K562 (cell line): Measurements from ENCODE around the gene SOWAHA. TPM values are rescaled to one million over a fixed set of nuclear protein-coding genes. Genes with fewer than 3 reads are reported as not detected.

ENCODE experiments used
- AFF1 ChIP-seq, 2 experiments: fragments of 450-650 bp; IDR thresholded peaks; 2 replicates each; pipeline ENCODE4 v1.6.1; 2018; ENCODE audit warnings: mild to moderate bottlenecking in 2 of 2, low read depth in 1 of 2; ENCODE audit not compliant: partially characterized antibody in 2 of 2
- CGGBP1 ChIP-seq: fragments of 250-450 bp; sonication (Bioruptor Pico); IDR thresholded peaks from 2 replicates; pipeline ENCODE4 v1.9.0; 2021; ENCODE audit warnings: mild to moderate bottlenecking
- CTCF ChIP-seq, 3 experiments: IDR thresholded peaks in 2 of 3; conservative IDR thresholded peaks in 1 of 3; 2 replicates each; pipeline ENCODE4 v1.5.1; 2011 to 2012; ENCODE audit warnings: low read length in 3 of 3, mild to moderate bottlenecking in 3 of 3, control low read depth in 2 of 3, improper control_type of control experiment in 1 of 3, inconsistent platforms in 1 of 3, low read depth in 1 of 3, mixed read lengths in 1 of 3, moderate library complexity in 1 of 3; ENCODE audit not compliant: insufficient read depth in 2 of 3
- E2F3 ChIP-seq: fragments of 250-450 bp; sonication (Bioruptor Pico); IDR thresholded peaks from 2 replicates; pipeline ENCODE4 v1.4.0; 2020; ENCODE audit warnings: mild to moderate bottlenecking
- ELF1 ChIP-seq: fragments of 200-800 bp; sonication (Bioruptor generic); IDR thresholded peaks from 2 replicates; pipeline ENCODE4 v1.6.1; 2016; ENCODE audit warnings: missing genetic modification characterization, missing compliant biosample characterization
- JUN ChIP-seq, 2 experiments: sonication (generic) in 1 of 2; formaldehyde crosslinking in 1 of 2; IDR thresholded peaks; 2 replicates each; pipeline versions ENCODE4 v1.6.1 to v1.8.0; 2012 to 2022; ENCODE audit warnings: borderline replicate concordance in 2 of 2, mild to moderate bottlenecking in 2 of 2, improper control_type of control experiment in 1 of 2, low read depth in 1 of 2, low read length in 1 of 2, missing genetic modification reagents in 1 of 2
- MBD1 ChIP-seq: fragments of 250-450 bp; sonication (Bioruptor Pico); IDR thresholded peaks from 2 replicates; pipeline ENCODE4 v1.8.0; 2022; ENCODE audit warnings: inconsistent platforms
- POLR2B ChIP-seq: fragments of 450-650 bp; IDR thresholded peaks from 2 replicates; pipeline ENCODE4 v1.6.1; 2018; ENCODE audit warnings: low read depth; ENCODE audit not compliant: partially characterized antibody
- SIX5 ChIP-seq, 2 experiments: IDR thresholded peaks; 2 replicates each; pipeline ENCODE4 v1.6.1; 2011; ENCODE audit warnings: low read length in 2 of 2, borderline replicate concordance in 1 of 2, low read depth in 1 of 2, mild to moderate bottlenecking in 1 of 2, moderate library complexity in 1 of 2; ENCODE audit not compliant: insufficient read depth in 1 of 2
- TOE1 ChIP-seq, 2 experiments: fragments of 450-650 bp in 1 of 2; sonication (generic) in 1 of 2; formaldehyde crosslinking in 1 of 2; IDR thresholded peaks; 2 replicates each; pipeline versions ENCODE4 v1.7.1 to v1.8.0; 2016 to 2022; ENCODE audit warnings: borderline replicate concordance in 2 of 2, mild to moderate bottlenecking in 2 of 2, antibody characterized with exemption in 1 of 2, inconsistent platforms in 1 of 2, low read depth in 1 of 2, missing genetic modification reagents in 1 of 2, moderate library complexity in 1 of 2
- ZNF592 ChIP-seq: fragments of 450-650 bp; IDR thresholded peaks from 2 replicates; pipeline ENCODE4 v1.6.1; 2017; ENCODE audit warnings: antibody characterized with exemption, mild to moderate bottlenecking
- polyA plus RNA-seq, 8 experiments: library from polyadenylated mRNA; depleted of rRNA in 4 of 8; stranded (reverse) in 5 of 8; unstranded in 3 of 8; fragments of >200 nt; fragmentation: Nextera tagmentation in 2 of 8; fragmentation: Illumina TruSeq in 1 of 8; extraction: Ambion mirVana in 2 of 8; extraction: Trizol in 1 of 8; gene quantifications; 2 replicates each; pipeline versions ENCODE4 v1.2.1 to v1.2.3, GENCODE V29; 2011 to 2014; ENCODE audit warnings: inconsistent platforms in 1 of 8, missing spikeins in 1 of 8
- total RNA-seq, 7 experiments: library from RNA; depleted of rRNA in 6 of 7; stranded (reverse); fragments of >200 nt in 6 of 7; fragmentation: Illumina TruSeq in 2 of 7; extraction: Trizol in 2 of 7; gene quantifications; 2 replicates each; pipeline versions ENCODE4 v1.2.1 to v1.2.3, GENCODE V29; 2011 to 2021; ENCODE audit warnings: low replicate concordance in 1 of 7

The SOWAHA gene
- total and polyA plus RNA-seq, 9 of the 15 experiments (the other 6 are each of a cell fraction or from before 2014, with no cell fraction given) = not detected

- no peak for TF ChIP-seq CTCF (IDR thresholded peaks at IDR 0.05 in 2 of 3, conservative IDR thresholded peaks at IDR 0.05 in 1 of 3; ENCODE audit: insufficient read depth in 2 of 3, low read depth in 1 of 3, low read length in 3 of 3)
- no peak for TF ChIP-seq TOE1 (IDR thresholded peaks at IDR 0.05; ENCODE audit: borderline replicate concordance)
- no peak for TF ChIP-seq TOE1 (CRISPR knock-in tag; IDR thresholded peaks at IDR 0.05; ENCODE audit: borderline replicate concordance, low read depth)
- TF ChIP-seq E2F3 (CRISPR knock-in tag) = peak; percentile 53; the same call in 1 of the 2 replicates
- no peak for TF ChIP-seq MBD1 (CRISPR knock-in tag)
- TF ChIP-seq JUN (IDR thresholded peaks at IDR 0.05; ENCODE audit: borderline replicate concordance, low read depth, low read length) = no peak
- peak; percentile 79; the same call in 1 of the 2 replicates for TF ChIP-seq JUN (CRISPR knock-in tag; IDR thresholded peaks at IDR 0.05; ENCODE audit: borderline replicate concordance)
- no peak for TF ChIP-seq CGGBP1
- no peak for TF ChIP-seq SIX5 (IDR thresholded peaks at IDR 0.05; ENCODE audit: borderline replicate concordance in 1 of 2, insufficient read depth in 1 of 2, low read depth in 1 of 2, low read length in 2 of 2)
- TF ChIP-seq AFF1 (IDR thresholded peaks at IDR 0.05; ENCODE audit: low read depth in 1 of 2, partially characterized antibody in 2 of 2) = no peak
- TF ChIP-seq ELF1 (tag) = no peak
- TF ChIP-seq POLR2B = no peak
- TF ChIP-seq ZNF592 = peak; percentile 97
These were observed 52.7 kb downstream of the SOWAHA start (continued) for GRCh38 chr5:132865668-132866341.
